ENCODE measurements around the gene IRF6.

The IRF6 gene

DNA sequence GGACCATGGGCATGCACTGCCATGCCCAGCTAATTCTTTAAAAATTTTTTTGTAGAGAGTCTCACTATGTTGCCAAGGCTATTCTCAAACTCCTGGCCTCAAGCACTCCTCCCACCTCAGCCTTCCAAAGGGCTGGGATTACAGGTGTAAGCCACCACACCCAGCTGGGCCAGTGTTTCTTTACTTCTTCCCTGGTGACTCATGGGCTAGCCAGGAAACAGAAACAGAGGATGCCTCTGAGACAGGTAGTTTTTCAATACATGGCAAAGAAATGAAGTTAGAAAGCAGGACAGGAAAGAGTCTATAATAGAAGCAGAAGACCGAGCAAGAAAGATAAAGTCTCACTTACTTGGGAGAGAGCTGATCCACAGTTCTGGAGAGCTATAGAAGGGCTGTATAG, 14.0 kb downstream of the IRF6 start:
- no peak for DNase-seq (ENCODE audit: extremely low read depth in 1 of 2, low read depth in 1 of 2)

DNA sequence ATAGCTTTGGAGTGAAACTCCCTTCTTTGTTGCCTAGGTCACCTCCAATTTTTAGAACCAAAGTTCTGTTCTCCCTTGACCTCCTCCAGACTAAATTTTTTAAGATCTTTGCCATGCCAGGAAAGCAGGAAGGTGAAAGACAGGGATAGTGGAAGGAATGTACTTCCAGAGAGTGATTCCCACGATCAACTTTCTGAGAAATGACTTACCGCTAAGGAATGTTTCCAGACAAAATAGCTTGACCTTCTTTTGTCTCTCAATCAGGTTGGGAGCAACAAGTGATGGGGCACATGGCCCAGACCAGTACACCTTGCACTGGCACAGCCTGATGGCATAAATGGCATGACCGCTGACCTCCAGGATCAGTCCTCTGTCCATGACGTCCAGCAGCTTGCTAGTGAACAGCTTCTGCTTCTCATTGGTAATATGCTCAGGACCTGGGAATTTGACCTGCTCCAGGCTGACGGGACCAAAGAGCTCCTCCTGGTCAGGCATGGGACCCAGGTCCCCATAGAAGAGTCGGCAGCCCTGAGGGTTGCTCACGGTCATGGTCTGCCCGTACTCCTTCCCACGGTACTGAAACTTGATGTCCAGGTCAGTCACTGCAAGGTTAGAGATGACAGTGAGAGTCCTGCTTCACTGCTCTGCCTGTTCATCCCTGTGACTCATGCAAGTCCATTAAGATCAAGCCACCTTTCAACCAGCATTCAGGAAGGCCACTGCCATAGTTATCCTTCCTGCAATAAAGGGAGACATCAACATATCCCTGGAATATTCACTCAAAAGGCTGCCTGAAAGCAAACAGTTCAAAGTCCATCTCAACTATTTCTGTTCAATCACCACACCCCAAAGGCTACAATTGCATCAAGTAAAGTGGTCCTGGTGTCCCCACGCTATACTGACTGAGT, 15.4 kb downstream of the IRF6 start:
- no peak for DNase-seq (ENCODE audit: extremely low read depth in 1 of 2, low read depth in 1 of 2)

DNA sequence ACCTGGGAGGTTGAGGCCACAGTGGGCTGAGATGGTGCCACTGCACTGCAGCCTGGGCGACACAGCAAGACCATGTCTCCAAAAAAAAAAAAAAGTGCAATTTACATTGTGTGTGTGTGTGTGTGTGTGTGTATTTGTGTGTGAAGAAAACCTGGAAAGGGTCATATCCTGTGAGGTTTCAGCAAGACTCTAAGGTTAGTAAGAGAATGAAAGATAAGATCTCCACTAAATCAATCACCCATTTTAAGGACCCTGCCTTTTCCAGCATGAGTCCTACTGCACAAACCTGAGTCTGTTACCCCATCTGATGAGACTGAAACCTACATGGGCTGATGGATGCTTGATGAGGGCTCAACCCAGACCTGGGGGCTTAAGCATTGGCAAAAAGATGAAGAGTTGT, 16.7 kb downstream of the IRF6 start:
- no peak for DNase-seq (ENCODE audit: extremely low read depth in 1 of 2, low read depth in 1 of 2)

DNA sequence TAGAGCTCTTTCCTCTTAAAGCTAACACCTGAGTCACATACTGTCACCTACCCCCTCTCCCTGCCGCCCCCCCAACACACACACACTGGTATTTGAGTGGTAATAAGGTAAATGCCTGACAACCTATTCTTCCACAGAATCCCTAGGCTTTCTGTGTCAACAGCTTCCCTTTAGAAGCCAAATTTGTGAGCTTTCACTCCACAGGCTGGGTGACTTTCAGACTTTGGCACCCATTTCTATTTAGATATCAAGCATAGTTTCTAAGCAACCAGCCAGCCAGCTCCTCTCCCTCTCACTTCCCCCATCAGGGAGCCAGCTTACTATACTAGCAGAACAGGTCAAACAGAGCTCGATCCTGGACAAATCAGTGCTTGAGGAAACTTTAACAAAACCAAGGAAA, 18.4 kb downstream of the IRF6 start:
- no peak for DNase-seq (ENCODE audit: extremely low read depth in 1 of 2, low read depth in 1 of 2)

DNA sequence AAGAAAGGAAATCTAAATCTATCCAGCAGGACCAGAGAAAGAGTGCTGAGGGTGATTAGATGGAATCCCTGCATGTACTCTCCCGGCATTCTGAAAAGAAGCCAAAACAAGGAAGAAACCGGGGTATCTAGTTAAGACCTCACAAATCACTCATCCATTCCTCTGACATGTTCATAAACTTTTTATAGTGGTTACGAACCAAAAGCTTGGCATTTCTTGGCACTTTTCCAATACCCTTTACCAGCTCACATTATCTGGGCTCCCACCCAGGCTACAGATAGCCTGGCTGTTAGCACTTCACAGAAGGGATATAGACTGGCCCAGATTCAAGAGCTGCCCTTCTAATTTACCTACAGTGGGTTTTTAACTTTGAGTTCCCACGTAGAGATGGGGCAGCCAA, 19.8 kb downstream of the IRF6 start:
- no peak for DNase-seq (ENCODE audit: extremely low read depth in 1 of 2, low read depth in 1 of 2)

DNA sequence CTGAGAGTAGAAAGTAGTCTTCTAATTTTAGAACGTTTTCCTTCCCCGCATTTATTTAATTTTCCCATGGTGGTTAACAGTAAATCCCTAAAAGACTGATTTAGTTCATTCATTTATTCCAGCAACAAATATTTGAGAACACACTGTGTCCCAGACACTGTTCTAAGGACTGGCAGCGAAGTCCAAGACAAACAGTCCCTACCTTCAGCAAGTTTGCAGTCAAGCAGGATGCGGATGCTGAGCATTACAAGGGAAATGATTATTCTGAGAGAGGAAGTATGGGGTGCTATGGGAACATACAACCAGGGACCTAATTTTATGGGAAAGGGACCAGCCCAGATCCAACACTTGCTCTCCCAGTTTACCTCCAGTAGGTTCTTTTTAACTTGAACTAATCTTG, 20.4 kb downstream of the IRF6 start:
- no peak for DNase-seq (ENCODE audit: extremely low read depth in 1 of 2, low read depth in 1 of 2)

DNA sequence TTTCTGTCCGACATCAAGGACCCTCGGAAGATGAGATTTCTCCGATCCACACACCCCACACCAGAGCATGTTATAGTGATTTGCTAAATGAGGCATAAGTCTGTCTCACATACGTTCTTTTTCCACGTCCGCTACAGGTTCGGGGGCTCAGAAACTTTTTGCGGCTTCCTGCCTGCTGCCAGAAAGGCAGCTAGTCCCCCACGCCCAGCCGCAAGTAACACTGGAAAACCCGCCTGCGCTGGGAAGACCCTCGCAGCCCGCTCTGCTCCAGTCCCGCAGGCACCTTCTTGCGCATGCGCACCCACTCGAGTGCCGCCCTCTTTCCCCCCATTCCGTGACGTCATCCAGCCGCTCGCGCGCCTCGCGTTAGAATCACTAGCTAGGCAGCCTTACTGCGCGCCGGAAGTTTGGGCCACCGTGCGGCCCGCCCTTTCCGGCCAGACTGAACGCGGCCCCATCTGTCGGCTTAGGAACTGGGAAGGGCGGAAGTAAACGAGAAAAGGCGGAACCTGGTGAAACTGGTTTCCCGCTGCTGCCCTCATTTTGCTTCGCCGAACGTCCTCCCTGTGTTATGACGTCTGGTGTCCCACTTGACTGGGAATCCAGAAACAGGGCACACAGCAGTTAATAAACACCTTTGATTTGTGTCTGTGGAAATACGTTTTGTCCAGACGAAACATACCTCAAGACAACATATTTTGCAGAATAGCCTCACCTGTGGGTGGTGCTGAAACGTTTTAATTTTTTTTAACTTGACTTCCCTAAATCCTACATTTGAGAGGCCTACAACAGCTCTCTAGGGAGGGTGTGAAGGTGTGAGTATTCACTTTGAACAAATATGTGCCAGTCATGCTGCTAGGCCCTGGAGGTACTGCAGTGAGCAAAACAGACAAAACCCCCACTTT, 21.4 kb downstream of the IRF6 start, which contains the start of gene C1orf74:
C1orf74 (minus strand) TSS at position 295 of the 905 bp plus-strand sequence. CDS start 925 bp downstream, outside the sequence.
- DNase-seq (ENCODE audit: extremely low read depth in 1 of 2, low read depth in 1 of 2), result peak; percentile 99 to 100

DNA sequence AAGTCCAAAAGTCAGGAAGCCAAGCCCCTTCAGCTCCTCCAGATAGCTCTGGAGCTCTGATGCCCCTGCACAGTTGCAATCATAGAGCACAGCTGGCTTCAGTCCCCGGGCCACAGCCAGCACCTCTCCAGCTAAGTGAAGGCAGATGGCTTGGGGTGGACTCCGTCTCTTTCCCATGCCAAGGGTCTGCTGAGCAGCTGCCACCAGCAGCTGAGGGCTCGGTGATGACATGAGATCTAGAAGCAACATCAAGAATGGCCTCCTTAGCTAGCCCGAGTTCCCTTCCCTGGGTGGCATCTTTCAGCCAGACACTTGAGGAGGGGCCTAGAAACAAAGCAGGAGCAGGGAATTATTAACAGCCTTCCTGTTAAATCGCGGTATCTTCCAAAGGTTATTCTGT, 22.6 kb downstream of the IRF6 start:
- no peak for DNase-seq (ENCODE audit: extremely low read depth in 1 of 2, low read depth in 1 of 2)

DNA sequence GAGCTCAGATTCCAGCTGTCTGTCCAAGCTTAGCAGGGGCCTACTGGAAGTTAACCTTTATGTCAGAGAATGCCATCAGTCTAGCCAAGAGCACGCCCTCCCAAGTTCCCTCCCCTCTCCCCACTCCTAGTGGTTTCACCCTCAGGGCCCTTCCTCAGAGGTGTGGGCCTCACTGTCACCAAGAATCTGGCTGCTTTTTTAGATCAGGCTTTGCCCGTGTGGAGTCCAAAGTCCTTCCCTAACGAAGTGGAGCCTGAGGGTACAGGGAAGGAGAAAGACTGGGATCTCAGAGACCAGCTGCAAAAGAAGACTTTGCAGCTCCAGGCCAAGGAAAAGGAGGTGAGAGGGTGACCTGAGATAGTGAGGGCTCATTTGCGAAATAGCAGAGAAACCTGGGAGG, 25.7 kb downstream of the IRF6 start:
- no peak for DNase-seq (ENCODE audit: extremely low read depth in 1 of 2, low read depth in 1 of 2)

DNA sequence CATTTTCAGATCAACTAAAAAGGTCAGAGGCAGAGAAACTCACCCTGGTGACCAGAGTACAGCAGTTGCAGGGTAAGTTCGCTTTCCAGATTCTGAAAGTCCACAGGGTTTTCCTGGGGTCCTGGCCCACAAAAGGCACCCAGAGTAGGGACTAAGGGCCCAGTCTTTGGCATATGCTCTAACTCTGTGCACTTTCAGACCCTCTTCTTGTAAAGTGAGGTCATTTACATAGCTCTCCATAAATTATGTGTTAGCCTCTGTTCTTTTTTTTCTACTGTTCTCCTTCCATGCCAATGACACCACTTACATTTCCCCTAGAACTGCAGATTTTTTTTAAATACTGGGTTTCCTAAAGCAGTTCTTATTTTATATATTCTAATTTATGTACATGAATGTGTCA, 27.8 kb downstream of the IRF6 start:
- no peak for DNase-seq (ENCODE audit: extremely low read depth in 1 of 2, low read depth in 1 of 2)

DNA sequence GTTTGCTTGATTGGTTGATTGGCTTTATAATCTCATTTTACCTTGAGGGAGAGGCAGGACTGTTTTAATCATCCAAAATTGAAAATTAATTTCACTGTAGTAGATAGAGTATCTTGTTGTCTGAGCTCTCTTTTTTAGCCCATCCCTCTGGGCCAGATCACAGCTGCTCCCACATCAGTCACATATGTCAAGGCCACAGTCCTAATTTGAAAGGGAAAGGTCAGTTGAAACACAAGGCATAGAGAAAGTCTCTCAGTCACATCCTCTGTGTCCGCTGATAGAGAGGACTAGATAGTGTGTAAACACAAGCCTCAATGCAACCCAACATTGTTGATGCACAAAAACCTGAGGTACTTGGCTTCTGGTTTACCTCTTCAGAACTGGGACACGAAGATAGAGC, 28.4 kb downstream of the IRF6 start:
- DNase-seq (ENCODE audit: extremely low read depth in 1 of 2, low read depth in 1 of 2), result no peak

DNA sequence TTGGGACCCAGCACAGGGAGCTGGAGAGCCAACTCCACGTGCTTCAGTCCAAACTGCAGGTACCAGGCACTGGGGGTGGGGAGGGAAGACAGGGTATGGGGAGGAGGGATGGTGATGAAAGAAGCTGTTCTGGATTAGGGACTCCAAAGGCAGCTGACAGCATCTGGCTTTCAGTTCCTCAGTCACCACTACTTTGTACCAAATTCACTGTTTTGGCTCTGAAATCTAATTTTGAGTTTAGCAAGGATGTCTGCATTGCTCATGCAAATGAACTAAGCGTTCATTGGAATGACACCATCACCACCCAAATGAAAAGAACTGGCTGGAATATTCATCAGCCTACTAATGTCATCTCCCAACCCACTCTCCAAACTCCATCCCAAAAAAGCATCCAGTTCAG, 30.3 kb downstream of the IRF6 start:
- no peak for DNase-seq (ENCODE audit: extremely low read depth in 1 of 2, low read depth in 1 of 2)

DNA sequence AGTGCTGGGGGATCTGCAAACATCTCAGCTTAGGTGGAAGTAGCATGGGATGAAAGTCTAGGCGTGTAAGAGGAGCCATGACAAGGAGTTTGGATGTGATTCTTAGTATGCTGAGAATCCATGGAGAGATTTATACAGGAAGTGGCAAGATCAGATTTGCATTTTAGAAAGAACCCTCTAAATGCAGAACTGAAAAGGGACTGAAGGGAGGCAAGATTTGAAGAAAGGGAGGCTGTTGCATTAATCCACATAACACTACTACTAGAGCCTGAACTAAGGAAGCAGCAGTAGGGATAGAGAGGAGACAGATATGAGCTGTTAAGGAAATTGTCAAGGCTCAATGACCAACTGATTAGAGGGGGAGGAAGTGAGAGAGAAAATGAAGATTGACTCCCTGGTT, 31.4 kb downstream of the IRF6 start:
- DNase-seq (ENCODE audit: extremely low read depth in 1 of 2, low read depth in 1 of 2), result no peak

DNA sequence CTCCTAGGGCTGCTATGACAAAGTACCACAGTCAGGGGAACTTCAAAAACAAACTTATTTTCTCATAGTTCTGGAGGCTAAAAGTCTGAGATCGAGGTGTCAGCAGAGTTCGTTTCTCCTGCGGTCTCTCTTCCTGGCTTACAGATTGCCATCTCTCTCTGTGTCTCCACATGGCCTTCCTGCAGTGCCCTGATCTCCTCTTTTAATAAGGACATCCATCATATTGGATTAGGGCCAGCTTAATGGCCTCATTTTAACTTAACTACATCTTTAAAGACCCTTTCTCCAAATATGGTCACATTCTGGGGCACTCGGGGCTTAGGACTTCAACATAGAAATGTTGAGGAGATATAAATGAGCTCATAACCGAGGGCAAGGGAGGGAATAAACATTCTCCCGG, 33.8 kb downstream of the IRF6 start:
- DNase-seq (ENCODE audit: extremely low read depth in 1 of 2, low read depth in 1 of 2), result no peak

DNA sequence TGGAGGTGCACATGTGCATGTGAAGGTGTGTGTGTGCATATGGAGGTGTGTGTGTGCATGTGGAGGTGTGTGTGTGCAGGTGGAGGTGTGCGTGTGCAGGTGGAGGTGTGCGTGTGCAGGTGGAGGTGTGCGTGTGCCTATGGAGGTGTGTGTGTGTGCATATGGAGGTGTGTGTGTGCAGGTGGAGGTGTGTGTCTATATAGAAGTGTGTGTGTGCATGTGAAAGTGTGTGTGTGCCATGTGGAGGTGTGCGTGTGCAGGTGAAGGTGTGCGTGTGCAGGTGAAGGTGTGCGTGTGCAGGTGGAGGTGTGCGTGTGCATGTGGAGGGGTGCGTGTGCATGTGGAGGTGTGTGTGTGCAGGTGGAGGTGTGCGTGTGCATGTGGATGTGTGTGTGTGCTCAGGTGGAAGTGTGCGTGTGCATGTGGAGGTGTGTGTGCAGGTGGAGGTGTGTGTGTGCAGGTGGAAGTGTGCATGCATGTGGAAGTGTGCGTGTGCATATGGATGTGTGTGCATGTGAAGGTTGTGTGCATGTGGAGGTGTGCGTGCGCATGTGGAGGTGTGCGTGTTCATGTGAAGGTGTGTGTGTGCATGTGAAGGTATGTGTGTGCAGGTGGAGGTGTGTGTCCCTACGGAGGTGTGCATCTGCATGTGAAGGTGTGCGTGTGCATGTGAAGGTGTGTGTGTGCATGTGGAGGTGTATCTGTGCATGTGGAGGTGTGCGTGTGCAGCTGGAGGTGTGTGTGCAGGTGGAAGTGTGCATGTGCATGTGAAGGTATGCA, 35.1 kb downstream of the IRF6 start:
- no peak for DNase-seq (ENCODE audit: extremely low read depth in 1 of 2, low read depth in 1 of 2)

DNA sequence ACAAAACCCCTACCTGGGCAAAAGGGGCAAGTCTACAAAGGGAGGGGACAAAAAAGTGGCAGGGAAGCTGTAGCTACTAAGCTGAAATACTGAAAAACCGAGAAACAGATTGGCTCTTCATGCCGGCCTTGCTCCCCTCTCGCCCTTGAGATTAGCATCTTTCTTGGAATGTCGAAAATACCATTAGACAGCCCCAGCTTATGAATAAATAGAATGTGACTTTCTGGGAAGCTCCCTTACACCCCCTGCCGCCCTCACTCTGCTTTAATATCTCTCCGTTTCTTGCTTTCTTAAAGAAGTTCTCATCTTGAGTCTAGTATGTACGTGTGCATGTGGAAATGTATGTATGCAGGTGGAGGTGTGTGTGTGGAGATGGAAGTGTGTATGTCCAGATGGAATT, 36.0 kb downstream of the IRF6 start:
- no peak for DNase-seq (ENCODE audit: extremely low read depth in 1 of 2, low read depth in 1 of 2)

DNA sequence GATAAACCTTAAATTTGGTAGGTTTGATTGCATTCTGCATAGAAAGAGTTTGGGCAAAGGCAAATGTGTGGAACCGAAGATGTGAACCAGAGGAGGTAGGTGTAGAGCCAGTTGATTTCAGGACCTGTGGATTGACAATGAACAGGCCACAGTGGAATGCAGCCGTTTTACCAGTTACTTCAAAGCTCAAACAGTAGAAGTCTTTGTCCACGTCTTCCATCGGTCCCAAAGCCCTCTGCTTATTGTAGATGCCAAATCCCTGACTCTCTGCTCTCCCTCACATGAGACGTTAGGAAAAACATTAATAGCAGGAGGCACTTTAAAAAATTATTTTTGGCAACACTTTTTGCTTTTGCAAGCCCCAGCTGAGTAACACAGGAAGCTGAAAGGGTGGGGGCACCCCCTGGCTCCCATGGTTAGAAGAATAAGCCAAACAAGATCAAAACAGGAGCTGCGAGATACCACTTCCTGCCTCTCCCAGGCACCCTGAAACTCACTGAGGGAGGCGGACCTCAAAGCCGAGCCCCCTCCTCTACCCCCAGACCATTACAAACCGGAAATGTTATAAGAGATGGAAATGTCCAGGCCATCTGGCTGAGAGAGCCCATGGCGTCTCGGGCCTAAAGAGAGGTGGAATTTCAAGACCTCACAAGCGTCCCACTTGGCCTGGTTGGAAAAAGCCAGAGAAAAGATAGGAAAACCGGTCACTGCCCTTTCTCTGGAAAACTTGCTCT, 36.6 kb downstream of the IRF6 start:
- DNase-seq (ENCODE audit: extremely low read depth in 1 of 2, low read depth in 1 of 2), result peak in 1 of 2 donors; percentile 51

DNA sequence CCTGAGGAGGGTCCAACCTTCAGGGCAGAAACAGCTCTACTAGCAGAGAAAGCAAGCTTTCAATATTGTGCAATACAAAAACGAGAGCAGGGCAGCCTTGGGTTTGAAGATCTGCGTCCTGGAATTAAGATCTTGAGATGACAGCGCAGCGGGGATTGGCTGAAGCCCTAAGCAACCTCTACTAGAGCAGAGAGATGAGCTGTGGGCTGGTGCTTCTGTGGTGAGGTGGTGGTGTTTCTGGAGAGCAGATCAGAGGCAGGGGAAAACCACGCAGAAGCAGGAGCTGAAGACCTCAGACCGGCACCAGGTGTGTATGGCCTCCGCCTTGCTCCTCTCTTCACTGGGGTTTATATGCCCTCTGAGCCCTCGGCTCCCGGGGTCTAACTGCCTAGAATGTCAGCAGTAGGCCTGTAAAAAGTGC, 37.6 kb downstream of the IRF6 start:
- DNase-seq (ENCODE audit: extremely low read depth in 1 of 2, low read depth in 1 of 2), result peak; percentile 56 to 59

DNA sequence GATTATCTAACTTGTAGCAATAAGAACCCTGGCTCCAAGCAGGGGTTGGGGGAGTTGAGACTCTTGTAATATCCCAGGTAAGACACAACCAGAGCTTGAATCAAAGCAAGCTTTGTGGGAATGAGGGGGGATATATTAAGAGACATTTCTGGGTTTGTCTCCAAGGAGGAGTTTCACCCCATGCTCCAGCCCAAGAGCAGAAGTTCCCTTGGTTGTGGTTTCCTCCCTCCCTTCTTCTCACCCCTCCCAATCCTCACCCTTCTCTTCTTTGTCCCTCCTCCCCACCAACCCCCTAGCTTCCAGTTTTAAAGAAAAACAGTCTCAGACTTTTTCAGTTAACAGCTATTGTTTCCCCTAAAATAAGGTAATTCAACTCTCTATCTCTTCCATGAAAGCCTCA, 38.2 kb downstream of the IRF6 start:
- no peak for DNase-seq (ENCODE audit: extremely low read depth in 1 of 2, low read depth in 1 of 2)

DNA sequence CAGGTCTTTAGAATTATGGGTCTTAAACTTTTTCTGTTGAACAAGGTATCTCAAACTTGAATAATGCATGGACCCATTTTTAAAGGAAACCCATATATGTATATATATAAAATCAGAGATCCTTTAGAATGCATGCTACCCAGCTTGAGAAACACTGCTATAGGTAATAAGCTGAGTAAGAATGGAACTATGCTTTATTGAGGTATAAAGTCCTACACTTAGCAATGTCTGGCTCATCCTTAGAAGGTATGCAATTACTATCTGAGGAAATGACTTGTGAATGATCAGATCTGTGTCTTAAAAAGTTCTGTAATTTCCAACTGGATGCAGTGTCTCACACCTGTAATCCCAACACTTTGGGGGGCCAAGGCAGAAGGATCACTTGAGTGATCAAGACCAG, 38.8 kb downstream of the IRF6 start:
- DNase-seq (ENCODE audit: extremely low read depth in 1 of 2, low read depth in 1 of 2), result no peak

Data from activated CD8-positive, alpha-beta memory T cell treated with anti-CD3 and anti-CD28 coated beads for 1 hour (primary cell).